ENCODE data around the gene CWC27.

DNA sequence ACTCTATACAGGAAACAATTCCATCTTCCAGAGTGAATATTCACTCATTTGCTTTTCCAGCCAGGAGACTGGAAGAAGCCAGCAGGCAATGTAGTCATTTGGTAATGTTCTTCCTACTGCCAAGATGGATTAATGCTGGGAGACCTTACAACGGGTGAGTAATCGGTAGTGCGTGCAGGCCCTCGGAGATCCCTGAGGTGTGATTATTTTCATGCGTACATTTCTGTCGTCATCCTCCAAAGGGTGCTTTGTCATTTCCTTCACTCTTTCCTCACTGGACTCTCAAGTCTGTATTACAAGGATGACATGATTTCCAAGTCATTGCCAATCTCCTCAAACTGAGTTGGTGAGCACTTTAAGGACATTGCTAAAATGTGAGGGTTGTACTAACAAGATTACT is 263.5 kb downstream of the CWC27 start:
- TF ChIP-seq, protein P1, sequence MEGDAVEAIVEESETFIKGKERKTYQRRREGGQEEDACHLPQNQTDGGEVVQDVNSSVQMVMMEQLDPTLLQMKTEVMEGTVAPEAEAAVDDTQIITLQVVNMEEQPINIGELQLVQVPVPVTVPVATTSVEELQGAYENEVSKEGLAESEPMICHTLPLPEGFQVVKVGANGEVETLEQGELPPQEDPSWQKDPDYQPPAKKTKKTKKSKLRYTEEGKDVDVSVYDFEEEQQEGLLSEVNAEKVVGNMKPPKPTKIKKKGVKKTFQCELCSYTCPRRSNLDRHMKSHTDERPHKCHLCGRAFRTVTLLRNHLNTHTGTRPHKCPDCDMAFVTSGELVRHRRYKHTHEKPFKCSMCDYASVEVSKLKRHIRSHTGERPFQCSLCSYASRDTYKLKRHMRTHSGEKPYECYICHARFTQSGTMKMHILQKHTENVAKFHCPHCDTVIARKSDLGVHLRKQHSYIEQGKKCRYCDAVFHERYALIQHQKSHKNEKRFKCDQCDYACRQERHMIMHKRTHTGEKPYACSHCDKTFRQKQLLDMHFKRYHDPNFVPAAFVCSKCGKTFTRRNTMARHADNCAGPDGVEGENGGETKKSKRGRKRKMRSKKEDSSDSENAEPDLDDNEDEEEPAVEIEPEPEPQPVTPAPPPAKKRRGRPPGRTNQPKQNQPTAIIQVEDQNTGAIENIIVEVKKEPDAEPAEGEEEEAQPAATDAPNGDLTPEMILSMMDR (IDR thresholded peaks at IDR 0.05), result no peak
- TF ChIP-seq POLR2A (IDR thresholded peaks at IDR 0.05), result no peak

Data from body of pancreas (tissue), 4 donors.